ENCODE data around the gene SORCS2. TPM values are rescaled to one million over a fixed set of nuclear protein-coding genes. Genes with fewer than 3 reads are reported as not detected.

SORCS2 gene
- total RNA-seq, 1 experiment from 2014 or later: 0.06 TPM

DNA sequence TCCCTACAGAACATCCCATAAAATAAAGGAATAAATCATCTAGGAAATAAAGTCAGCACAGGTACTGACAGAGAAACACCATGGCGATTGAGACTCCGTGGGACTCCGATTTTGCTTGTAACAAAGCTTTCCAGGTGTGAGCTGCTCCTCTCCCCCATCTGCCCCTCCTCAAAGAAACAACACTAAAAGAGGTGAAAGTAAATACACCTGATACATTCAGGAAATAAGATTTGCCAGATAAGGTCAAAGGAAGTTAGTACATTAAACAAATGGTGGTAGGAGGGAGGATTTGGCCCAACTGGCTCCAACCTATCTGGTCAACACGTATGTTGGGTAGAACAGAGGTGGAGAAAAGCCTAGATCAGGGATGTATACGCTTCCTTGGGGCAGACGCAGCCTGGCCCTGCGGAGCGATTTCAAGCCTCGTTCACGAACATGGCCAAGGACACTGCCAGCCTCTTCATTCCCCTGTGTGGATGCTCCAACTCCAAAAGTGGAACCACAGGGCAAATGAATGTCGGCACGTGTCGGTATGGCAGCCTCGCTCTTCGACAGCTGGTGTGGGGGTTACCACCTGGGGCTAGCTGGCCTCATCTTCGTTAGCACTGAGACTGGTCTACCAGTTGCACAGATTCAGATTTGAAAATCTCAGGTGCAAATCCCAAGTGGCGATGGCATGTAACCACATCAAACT lies 584.8 kb downstream of the SORCS2 start:
- CTCF ChIA-PET: interaction anchor here (0.6 kb wide), 1 partner anchor 27 kb away, joined by 3 read pairs; no protein-coding TSS in a partner anchor
- H3K36me3 ChIP-seq (ENCODE audit: insufficient read depth, low read length, poor library complexity, severe bottlenecking): peaks cover 27% of the 10 kb centered on the region
- H3K4me1 ChIP-seq (ENCODE audit: insufficient read depth, low read length, poor library complexity, severe bottlenecking): peaks cover 38% of the 10 kb centered on the region
- TF ChIP-seq, protein P1, sequence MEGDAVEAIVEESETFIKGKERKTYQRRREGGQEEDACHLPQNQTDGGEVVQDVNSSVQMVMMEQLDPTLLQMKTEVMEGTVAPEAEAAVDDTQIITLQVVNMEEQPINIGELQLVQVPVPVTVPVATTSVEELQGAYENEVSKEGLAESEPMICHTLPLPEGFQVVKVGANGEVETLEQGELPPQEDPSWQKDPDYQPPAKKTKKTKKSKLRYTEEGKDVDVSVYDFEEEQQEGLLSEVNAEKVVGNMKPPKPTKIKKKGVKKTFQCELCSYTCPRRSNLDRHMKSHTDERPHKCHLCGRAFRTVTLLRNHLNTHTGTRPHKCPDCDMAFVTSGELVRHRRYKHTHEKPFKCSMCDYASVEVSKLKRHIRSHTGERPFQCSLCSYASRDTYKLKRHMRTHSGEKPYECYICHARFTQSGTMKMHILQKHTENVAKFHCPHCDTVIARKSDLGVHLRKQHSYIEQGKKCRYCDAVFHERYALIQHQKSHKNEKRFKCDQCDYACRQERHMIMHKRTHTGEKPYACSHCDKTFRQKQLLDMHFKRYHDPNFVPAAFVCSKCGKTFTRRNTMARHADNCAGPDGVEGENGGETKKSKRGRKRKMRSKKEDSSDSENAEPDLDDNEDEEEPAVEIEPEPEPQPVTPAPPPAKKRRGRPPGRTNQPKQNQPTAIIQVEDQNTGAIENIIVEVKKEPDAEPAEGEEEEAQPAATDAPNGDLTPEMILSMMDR (conservative IDR thresholded peaks at IDR 0.05; ENCODE audit: low read depth, low read length): no peak
- TF ChIP-seq EZH2 (IDR thresholded peaks at IDR 0.05; ENCODE audit: borderline replicate concordance, low read depth, low read length, poor library complexity, severe bottlenecking): no peak
- no peak for DNase-seq (ENCODE audit: low spot score)
- no peak overlapping the region for H3K27ac ChIP-seq (ENCODE audit: low read depth, low read length, poor library complexity, severe bottlenecking)
- H3K4me3 ChIP-seq (ENCODE audit: low read depth, low read length, poor library complexity, severe bottlenecking): no peak overlapping the region
- no TSS peak for BruUV-seq (replicated peaks)
- POLR2A ChIA-PET (ENCODE audit: low non-redundant PET): no interaction called here
- H3K27me3 ChIP-seq (replicated peaks; ENCODE audit: insufficient read depth, low read depth, low read length, poor library complexity): no peaks in the 10 kb centered on the region
- H3K9me3 ChIP-seq (ENCODE audit: low read depth, low read length, poor library complexity, severe bottlenecking): no peaks in the 10 kb centered on the region
- intact Hi-C loops (cut with micrococcal nuclease; ENCODE audit: unreplicated experiment): no loop called here

GRCh38 chr4:7777871-7778509 lies 585.7 kb downstream of the SORCS2 start:
- Histone ChIP-seq H3K36me3 (ENCODE audit: insufficient read depth, low read length, poor library complexity, severe bottlenecking) (peaks cover 27% of the 10 kb centered on the region), H3K4me3 (ENCODE audit: low read depth, low read length, poor library complexity, severe bottlenecking) (no peak overlapping the region), H3K27ac (ENCODE audit: low read depth, low read length, poor library complexity, severe bottlenecking) (peak overlapping the region; percentile 53), H3K9me3 (ENCODE audit: low read depth, low read length, poor library complexity, severe bottlenecking) (no peaks in the 10 kb centered on the region), H3K27me3 (replicated peaks; ENCODE audit: insufficient read depth, low read depth, low read length, poor library complexity) (no peaks in the 10 kb centered on the region), H3K4me1 (ENCODE audit: insufficient read depth, low read length, poor library complexity, severe bottlenecking) (peaks cover 45% of the 10 kb centered on the region)
- DNase-seq (ENCODE audit: low spot score): no peak
- ChIA-PET POLR2A (ENCODE audit: low non-redundant PET) (no interaction called here), CTCF (interaction anchor here (0.6 kb wide), 1 partner anchor 26 kb away, joined by 3 read pairs; no protein-coding TSS in a partner anchor)
- intact Hi-C loops (cut with micrococcal nuclease; ENCODE audit: unreplicated experiment): no loop called here
- TF ChIP-seq EZH2 (IDR thresholded peaks at IDR 0.05; ENCODE audit: borderline replicate concordance, low read depth, low read length, poor library complexity, severe bottlenecking): no peak
- TF ChIP-seq, protein P1 (conservative IDR thresholded peaks at IDR 0.05; ENCODE audit: low read depth, low read length): no peak
- no TSS peak for BruUV-seq (replicated peaks)

DNA sequence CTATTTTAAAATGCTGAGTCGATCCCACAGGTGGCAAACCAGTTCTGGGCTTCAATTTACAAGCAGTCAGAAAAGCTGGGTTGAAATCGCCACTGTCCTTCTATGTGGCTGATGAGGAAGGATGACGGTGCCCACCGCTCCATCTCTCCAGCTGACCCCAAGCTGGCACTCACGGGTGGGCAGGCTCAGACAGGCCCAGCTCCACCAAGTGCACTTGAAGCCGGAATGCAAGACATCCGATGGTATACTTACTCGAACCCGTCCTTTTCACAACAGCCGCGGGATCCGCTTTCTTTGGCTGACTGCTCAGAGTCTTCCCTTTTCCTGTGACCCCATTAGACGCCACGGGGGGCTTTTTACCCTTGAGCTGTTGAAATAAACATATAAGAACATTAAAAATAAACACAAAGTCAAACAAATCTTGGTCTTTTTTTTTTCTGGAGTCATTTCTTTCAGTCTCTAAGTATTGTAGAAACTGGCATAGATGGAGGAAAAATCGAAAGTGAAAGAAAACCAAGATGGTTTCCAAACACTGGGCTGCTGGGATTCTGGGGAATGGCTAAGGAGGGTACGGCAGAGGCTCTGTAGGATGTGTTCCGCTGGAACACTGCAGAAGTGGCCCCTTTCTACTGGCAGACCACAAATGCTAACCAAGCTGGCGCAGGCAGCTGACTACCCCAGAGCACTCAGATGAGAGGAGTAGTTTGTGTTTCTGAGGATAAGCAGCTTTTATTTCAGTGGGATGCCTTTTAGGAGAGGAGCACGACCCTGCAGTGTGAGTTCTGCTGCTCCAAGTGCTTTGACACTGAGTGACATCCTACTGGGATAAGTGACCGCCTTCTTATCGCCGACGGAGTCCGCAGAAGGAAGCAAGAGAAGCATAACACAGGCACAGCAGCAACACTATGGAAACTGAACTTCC lies 586.4 kb downstream of the SORCS2 start:
- H3K4me1 ChIP-seq (ENCODE audit: insufficient read depth, low read length, poor library complexity, severe bottlenecking): peaks cover 45% of the 10 kb centered on the region
- POLR2A ChIA-PET (ENCODE audit: low non-redundant PET): no interaction called here
- DNase-seq (ENCODE audit: low spot score): no peak
- peak overlapping the region; percentile 53 for H3K27ac ChIP-seq (ENCODE audit: low read depth, low read length, poor library complexity, severe bottlenecking)
- TF ChIP-seq, protein P1 (conservative IDR thresholded peaks at IDR 0.05; ENCODE audit: low read depth, low read length): no peak
- TF ChIP-seq EZH2 (IDR thresholded peaks at IDR 0.05; ENCODE audit: borderline replicate concordance, low read depth, low read length, poor library complexity, severe bottlenecking): no peak
- intact Hi-C loops (cut with micrococcal nuclease; ENCODE audit: unreplicated experiment): no loop called here
- no TSS peak for BruUV-seq (replicated peaks)
- no peak overlapping the region for H3K4me3 ChIP-seq (ENCODE audit: low read depth, low read length, poor library complexity, severe bottlenecking)
- no peaks in the 10 kb centered on the region for H3K27me3 ChIP-seq (replicated peaks; ENCODE audit: insufficient read depth, low read depth, low read length, poor library complexity)
- no peaks in the 10 kb centered on the region for H3K9me3 ChIP-seq (ENCODE audit: low read depth, low read length, poor library complexity, severe bottlenecking)
- peaks cover 26% of the 10 kb centered on the region for H3K36me3 ChIP-seq (ENCODE audit: insufficient read depth, low read length, poor library complexity, severe bottlenecking)
- CTCF ChIA-PET: no interaction called here

Measured in A673 (cell line).